ENCODE data around the gene LETMD1.

Gene LETMD1

GRCh38 chr12:51067229-51067628, 19.1 kb downstream of the LETMD1 start:
- ChIA-PET POLR2A (no interaction called here), CTCF (interaction anchor here (1.5 kb wide), 1 partner anchor 274 kb away, joined by 4 read pairs; no protein-coding TSS in a partner anchor)
- TF ChIP-seq CTCF (IDR thresholded peaks at IDR 0.05; ENCODE audit: insufficient read depth, low read length, missing control alignments): no peak
- no peak for DNase-seq (ENCODE audit: low read depth, low spot score)
- no peak overlapping the region for H3K4me3 ChIP-seq (ENCODE audit: low read depth, low read length)

- CTCF ChIA-PET: no interaction called here
- no peak for DNase-seq (ENCODE audit: low read depth, low spot score)
- H3K4me3 ChIP-seq (ENCODE audit: low read depth, low read length): no peak overlapping the region
- POLR2A ChIA-PET: no interaction called here
- no peak for TF ChIP-seq CTCF (IDR thresholded peaks at IDR 0.05; ENCODE audit: insufficient read depth, low read length, missing control alignments)
Measured at GRCh38 chr12:51067771-51068170, 19.6 kb downstream of the LETMD1 start.

- no peak for TF ChIP-seq CTCF (IDR thresholded peaks at IDR 0.05; ENCODE audit: insufficient read depth, low read length, missing control alignments)
- POLR2A ChIA-PET: no interaction called here
- no peak for DNase-seq (ENCODE audit: low read depth, low spot score)
- CTCF ChIA-PET: interaction anchor here (1.3 kb wide), 1 partner anchor 9 kb away, joined by 3 read pairs; no protein-coding TSS in a partner anchor
- H3K4me3 ChIP-seq (ENCODE audit: low read depth, low read length): no peak overlapping the region
Measured at GRCh38 chr12:51070004-51070403, 21.9 kb downstream of the LETMD1 start.

GRCh38 chr12:51071663-51072062, 23.5 kb downstream of the LETMD1 start:
- POLR2A ChIA-PET: interaction anchor here (0.7 kb wide), 1 partner anchor 26 kb away, joined by 4 read pairs; no protein-coding TSS in a partner anchor
- TF ChIP-seq CTCF (IDR thresholded peaks at IDR 0.05; ENCODE audit: insufficient read depth, low read length, missing control alignments): no peak

GRCh38 chr12:51075390-51075789, 27.3 kb downstream of the LETMD1 start:
- ChIA-PET POLR2A (interaction anchor here (1.7 kb wide), 1 partner anchor 8 kb away, joined by 20 read pairs; the partner anchor contains the start of gene CSRNP2), CTCF (interaction anchor here (1.2 to 1.6 kb wide), 3 partner anchors 23 to 266 kb away, joined by 4 to 6 read pairs (median 5); no protein-coding TSS in a partner anchor)
- no peak for DNase-seq (ENCODE audit: low read depth, low spot score)
- no peak for TF ChIP-seq CTCF (IDR thresholded peaks at IDR 0.05; ENCODE audit: insufficient read depth, low read length, missing control alignments)
- H3K4me3 ChIP-seq (ENCODE audit: low read depth, low read length): no peak overlapping the region

More at GRCh38 chr12:51071663-51072062, 23.5 kb downstream of the LETMD1 start:
- H3K4me3 ChIP-seq (ENCODE audit: low read depth, low read length): no peak overlapping the region
- DNase-seq (ENCODE audit: low read depth, low spot score): no peak
- CTCF ChIA-PET: interaction anchor here (0.6 to 1.3 kb wide), 3 partner anchors 9 to 280 kb away, joined by 3 to 4 read pairs (median 3); no protein-coding TSS in a partner anchor

GRCh38 chr12:51076236-51076930, 28.3 kb downstream of the LETMD1 start:
- H3K4me3 ChIP-seq (ENCODE audit: low read depth, low read length): no peak overlapping the region
- no peak for DNase-seq (ENCODE audit: low read depth, low spot score)
- ChIA-PET POLR2A (no interaction called here), CTCF (interaction anchor here (0.7 to 1.4 kb wide), 4 partner anchors 24 to 265 kb away, joined by 3 to 6 read pairs (median 4); no protein-coding TSS in a partner anchor)
- TF ChIP-seq CTCF (IDR thresholded peaks at IDR 0.05; ENCODE audit: insufficient read depth, low read length, missing control alignments): no peak

All from AG04449 (cell line).